GM21360 (cell line): ENCODE results near the gene TTLL11.
"Not testable (repeated sequence)": the region's sequence is repeated elsewhere in the genome, so short reads cannot be mapped to it uniquely, and the experiment has no call there.

Source experiments
- ATAC-seq: cut with Tn5 transposase; IDR thresholded peaks from one replicate; pipeline ENCODE4 v1.9.1; 2021; ENCODE audit warnings: mild to moderate bottlenecking, moderate library complexity; ENCODE audit not compliant: unreplicated experiment

TTLL11 gene

GRCh38 chr9:121981118-121981883 is 111.8 kb downstream of the TTLL11 start:
- ATAC-seq = no peak

- not testable (repeated sequence) for ATAC-seq
Measured at GRCh38 chr9:121980665-121981064, 112.4 kb downstream of the TTLL11 start.

- no peak for ATAC-seq
Measured at GRCh38 chr9:121979736-121980135, 113.4 kb downstream of the TTLL11 start.

- ATAC-seq = no peak
Measured at GRCh38 chr9:121976751-121977150, 116.4 kb downstream of the TTLL11 start.

GRCh38 chr9:121975801-121976277 is 117.3 kb downstream of the TTLL11 start:
- no peak for ATAC-seq

- no peak for ATAC-seq
Measured at GRCh38 chr9:121974421-121974820, 118.7 kb downstream of the TTLL11 start.

- no peak for ATAC-seq
Measured at GRCh38 chr9:121972501-121972981, 120.6 kb downstream of the TTLL11 start.

- ATAC-seq = no peak
Measured at GRCh38 chr9:121968056-121968455, 125.1 kb downstream of the TTLL11 start.

- ATAC-seq = no peak
Measured at GRCh38 chr9:121966706-121967105, 126.4 kb downstream of the TTLL11 start.

GRCh38 chr9:121963528-121963995 is 129.5 kb downstream of the TTLL11 start:
- no peak for ATAC-seq

- no peak for ATAC-seq
Measured at GRCh38 chr9:121962421-121962820, 130.7 kb downstream of the TTLL11 start.

- no peak for ATAC-seq
Measured at GRCh38 chr9:121960665-121961064, 132.4 kb downstream of the TTLL11 start.

- ATAC-seq = no peak
Measured at GRCh38 chr9:121958530-121958929, 134.6 kb downstream of the TTLL11 start.

- no peak for ATAC-seq
Measured at GRCh38 chr9:121956808-121957207, 136.3 kb downstream of the TTLL11 start.

GRCh38 chr9:121955649-121956048 is 137.5 kb downstream of the TTLL11 start:
- ATAC-seq = no peak

- no peak for ATAC-seq
Measured at GRCh38 chr9:121954477-121955140, 138.5 kb downstream of the TTLL11 start.

GRCh38 chr9:121952611-121953010 is 140.5 kb downstream of the TTLL11 start:
- no peak for ATAC-seq

GRCh38 chr9:121950866-121951265 is 142.2 kb downstream of the TTLL11 start:
- no peak for ATAC-seq

GRCh38 chr9:121950441-121950840 is 142.7 kb downstream of the TTLL11 start:
- ATAC-seq = no peak

GRCh38 chr9:121949766-121950165 is 143.3 kb downstream of the TTLL11 start:
- no peak for ATAC-seq

- ATAC-seq = no peak
Measured at GRCh38 chr9:121949364-121949763, 143.7 kb downstream of the TTLL11 start.

- ATAC-seq = no peak
Measured at GRCh38 chr9:121947775-121948174, 145.3 kb downstream of the TTLL11 start.
